ENCODE results near the gene CDK19.
"Not testable (repeated sequence)": the region's sequence is repeated elsewhere in the genome, so short reads cannot be mapped to it uniquely, and the experiment has no call there.

The CDK19 gene

GRCh38 chr6:110620065-110620464 lies 195.2 kb downstream of the CDK19 start:
- no peak for DNase-seq (ENCODE audit: low read depth)

GRCh38 chr6:110619275-110619908 lies 195.9 kb downstream of the CDK19 start:
- DNase-seq (ENCODE audit: low read depth) = no peak

GRCh38 chr6:110618591-110619267 lies 196.5 kb downstream of the CDK19 start:
- DNase-seq (ENCODE audit: low read depth) = no peak

GRCh38 chr6:110617057-110617456 lies 198.2 kb downstream of the CDK19 start:
- DNase-seq (ENCODE audit: low read depth) = no peak

GRCh38 chr6:110615722-110616121 lies 199.5 kb downstream of the CDK19 start:
- DNase-seq (ENCODE audit: low read depth) = no peak

GRCh38 chr6:110614586-110614985 lies 200.7 kb downstream of the CDK19 start:
- DNase-seq (ENCODE audit: low read depth) = no peak

GRCh38 chr6:110614106-110614505 lies 201.2 kb downstream of the CDK19 start:
- no peak for DNase-seq (ENCODE audit: low read depth)

- no peak for DNase-seq (ENCODE audit: low read depth)
These were observed 201.9 kb downstream of the CDK19 start for GRCh38 chr6:110613356-110613755.

- no peak for DNase-seq (ENCODE audit: low read depth)
These were observed 203.0 kb downstream of the CDK19 start for GRCh38 chr6:110612298-110612697.

GRCh38 chr6:110609101-110609500 lies 206.2 kb downstream of the CDK19 start:
- DNase-seq (ENCODE audit: low read depth) = no peak

GRCh38 chr6:110608151-110608550 lies 207.1 kb downstream of the CDK19 start:
- DNase-seq (ENCODE audit: low read depth) = no peak

- no peak for DNase-seq (ENCODE audit: low read depth)
These were observed 209.1 kb downstream of the CDK19 start for GRCh38 chr6:110606151-110606550.

- DNase-seq (ENCODE audit: low read depth) = not testable (repeated sequence)
These were observed 214.6 kb downstream of the CDK19 start for GRCh38 chr6:110600640-110601039.

- DNase-seq (ENCODE audit: low read depth) = no peak
These were observed 217.5 kb downstream of the CDK19 start for GRCh38 chr6:110597761-110598160.

GRCh38 chr6:110596354-110596753 lies 218.9 kb downstream of the CDK19 start:
- DNase-seq (ENCODE audit: low read depth) = no peak

- DNase-seq (ENCODE audit: low read depth) = no peak
These were observed 220.2 kb downstream of the CDK19 start for GRCh38 chr6:110595112-110595511.

GRCh38 chr6:110593637-110594036 lies 221.6 kb downstream of the CDK19 start:
- no peak for DNase-seq (ENCODE audit: low read depth)

- no peak for DNase-seq (ENCODE audit: low read depth)
These were observed 222.5 kb downstream of the CDK19 start for GRCh38 chr6:110592765-110593164.

- DNase-seq (ENCODE audit: low read depth) = no peak
These were observed 224.4 kb downstream of the CDK19 start for GRCh38 chr6:110590821-110591351.

GRCh38 chr6:110589865-110590513 lies 225.3 kb downstream of the CDK19 start:
- DNase-seq (ENCODE audit: low read depth) = no peak

GRCh38 chr6:110587328-110587727 lies 227.9 kb downstream of the CDK19 start:
- DNase-seq (ENCODE audit: low read depth) = no peak

- no peak for DNase-seq (ENCODE audit: low read depth)
These were observed 233.6 kb downstream of the CDK19 start for GRCh38 chr6:110581679-110582078.

GRCh38 chr6:110577596-110578167 lies 237.6 kb downstream of the CDK19 start:
- DNase-seq (ENCODE audit: low read depth) = not testable (repeated sequence)
